ENCODE data around the gene SPTSSB.

GRCh38 chr3:161319867-161320266, 51.5 kb downstream of the SPTSSB start:
- TF ChIP-seq REST (IDR thresholded peaks at IDR 0.05; ENCODE audit: borderline replicate concordance) = no peak
- no peak for TF ChIP-seq REST (CRISPR knock-in tag; IDR thresholded peaks at IDR 0.05; ENCODE audit: low read depth)
- no peak for TF ChIP-seq FOXK2 (conservative IDR thresholded peaks at IDR 0.05 in 1 of 2, IDR thresholded peaks at IDR 0.05 in 1 of 2; ENCODE audit: low read depth in 2 of 2)
- no peak for TF ChIP-seq CTCF (IDR thresholded peaks at IDR 0.05 in 2 of 3, conservative IDR thresholded peaks at IDR 0.05 in 1 of 3; ENCODE audit: insufficient read depth in 2 of 3, low read depth in 1 of 3, low read length in 3 of 3)
- TF ChIP-seq EZH2 (IDR thresholded peaks at IDR 0.05; ENCODE audit: borderline replicate concordance, low read depth, low read length) = no peak
- no peak for TF ChIP-seq HOMEZ (CRISPR knock-in tag; IDR thresholded peaks at IDR 0.05)
- no peak for TF ChIP-seq RAD21 (CRISPR knock-in tag; conservative IDR thresholded peaks at IDR 0.05 in 1 of 2, IDR thresholded peaks at IDR 0.05 in 1 of 2)
- no peak for TF ChIP-seq ZBTB8A (IDR thresholded peaks at IDR 0.05; ENCODE audit: partially characterized antibody)
- no peak for TF ChIP-seq BMI1 (IDR thresholded peaks at IDR 0.05; ENCODE audit: low read length)
- TF ChIP-seq ARID1B (IDR thresholded peaks at IDR 0.05) = no peak
- no peak for TF ChIP-seq SREBF1 (IDR thresholded peaks at IDR 0.05; ENCODE audit: borderline replicate concordance, low read depth, low read length)
- no peak for TF ChIP-seq CBFB (CRISPR knock-in tag; IDR thresholded peaks at IDR 0.05)
- TF ChIP-seq, protein P1, sequence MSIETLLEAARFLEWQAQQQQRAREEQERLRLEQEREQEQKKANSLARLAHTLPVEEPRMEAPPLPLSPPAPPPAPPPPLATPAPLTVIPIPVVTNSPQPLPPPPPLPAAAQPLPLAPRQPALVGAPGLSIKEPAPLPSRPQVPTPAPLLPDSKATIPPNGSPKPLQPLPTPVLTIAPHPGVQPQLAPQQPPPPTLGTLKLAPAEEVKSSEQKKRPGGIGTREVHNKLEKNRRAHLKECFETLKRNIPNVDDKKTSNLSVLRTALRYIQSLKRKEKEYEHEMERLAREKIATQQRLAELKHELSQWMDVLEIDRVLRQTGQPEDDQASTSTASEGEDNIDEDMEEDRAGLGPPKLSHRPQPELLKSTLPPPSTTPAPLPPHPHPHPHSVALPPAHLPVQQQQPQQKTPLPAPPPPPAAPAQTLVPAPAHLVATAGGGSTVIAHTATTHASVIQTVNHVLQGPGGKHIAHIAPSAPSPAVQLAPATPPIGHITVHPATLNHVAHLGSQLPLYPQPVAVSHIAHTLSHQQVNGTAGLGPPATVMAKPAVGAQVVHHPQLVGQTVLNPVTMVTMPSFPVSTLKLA (conservative IDR thresholded peaks at IDR 0.05) = no peak
- TF ChIP-seq, protein P2, sequence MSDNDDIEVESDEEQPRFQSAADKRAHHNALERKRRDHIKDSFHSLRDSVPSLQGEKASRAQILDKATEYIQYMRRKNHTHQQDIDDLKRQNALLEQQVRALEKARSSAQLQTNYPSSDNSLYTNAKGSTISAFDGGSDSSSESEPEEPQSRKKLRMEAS (CRISPR knock-in tag; IDR thresholded peaks at IDR 0.05) = no peak
- no peak for TF ChIP-seq RHOXF2B (CRISPR knock-in tag; conservative IDR thresholded peaks at IDR 0.05)
